Activated CD8-positive, alpha-beta T cell treated with anti-CD3 and anti-CD28 coated beads for 36 hours (primary cell): ENCODE results near the gene VTN. TPM values are rescaled to one million over a fixed set of nuclear protein-coding genes. Genes with fewer than 3 reads are reported as not detected.

Experiments
- ATAC-seq: fragments of 200-7000 bp; cut with Tn5 transposase; one replicate; pipeline ENCODE4 v1.10.0; 2021; ENCODE audit warnings: mild to moderate bottlenecking, moderate library complexity
- CTCF ChIA-PET: fragments of 350-600 bp; sonication (Branson Sonifier 250); formaldehyde crosslinking; loops from one replicate; lab custom pipeline; 2021; ENCODE audit warnings: antibody characterized with exemption; lab: Charles Lee
- POLR2A ChIA-PET: fragments of 350-600 bp; sonication (Branson Sonifier 250); formaldehyde crosslinking; loops from one replicate; lab custom pipeline; 2021; ENCODE audit warnings: antibody characterized with exemption; lab: Charles Lee
- DNase-seq: peaks from one replicate; pipeline ENCODE4 v3.0.0-alpha.2; 2020
- H3K27ac Mint-ChIP-seq: one replicate; pipeline ENCODE4 v1.8.0; 2021; ENCODE audit warnings: mild to moderate bottlenecking, mixed read lengths
- H3K27me3 Mint-ChIP-seq: one replicate; pipeline ENCODE4 v1.8.0; 2021; ENCODE audit warnings: mixed read lengths
- H3K36me3 Mint-ChIP-seq: one replicate; pipeline ENCODE4 v1.8.0; 2021; ENCODE audit warnings: low read depth, mixed read lengths
- H3K4me1 Mint-ChIP-seq: one replicate; pipeline ENCODE4 v1.8.0; 2021; ENCODE audit warnings: low read depth, mixed read lengths
- H3K4me3 Mint-ChIP-seq: one replicate; pipeline ENCODE4 v1.8.0; 2021; ENCODE audit warnings: mild to moderate bottlenecking, moderate library complexity, mixed read lengths
- H3K9me3 Mint-ChIP-seq: one replicate; pipeline ENCODE4 v1.8.0; 2021; ENCODE audit warnings: mixed read lengths
- CTCF ChIP-seq: fragments of 200-600 bp; IDR thresholded peaks from one replicate; pipeline ENCODE4 v1.8.0; 2022; ENCODE audit warnings: antibody characterized with exemption, mild to moderate bottlenecking
- intact Hi-C: fragments of 100-400 bp; cut with micrococcal nuclease; formaldehyde crosslinking; loops from one replicate; pipeline ENCODE4 v1.10.0; 2022
- total RNA-seq, 2 experiments: library from RNA; stranded (reverse); gene quantifications; one replicate each; pipeline ENCODE4 v1.2.3, GENCODE V29; 2021

VTN gene
- total RNA-seq, 2 experiments from 2014 or later: 0.11 TPM; not detected in 1

DNA sequence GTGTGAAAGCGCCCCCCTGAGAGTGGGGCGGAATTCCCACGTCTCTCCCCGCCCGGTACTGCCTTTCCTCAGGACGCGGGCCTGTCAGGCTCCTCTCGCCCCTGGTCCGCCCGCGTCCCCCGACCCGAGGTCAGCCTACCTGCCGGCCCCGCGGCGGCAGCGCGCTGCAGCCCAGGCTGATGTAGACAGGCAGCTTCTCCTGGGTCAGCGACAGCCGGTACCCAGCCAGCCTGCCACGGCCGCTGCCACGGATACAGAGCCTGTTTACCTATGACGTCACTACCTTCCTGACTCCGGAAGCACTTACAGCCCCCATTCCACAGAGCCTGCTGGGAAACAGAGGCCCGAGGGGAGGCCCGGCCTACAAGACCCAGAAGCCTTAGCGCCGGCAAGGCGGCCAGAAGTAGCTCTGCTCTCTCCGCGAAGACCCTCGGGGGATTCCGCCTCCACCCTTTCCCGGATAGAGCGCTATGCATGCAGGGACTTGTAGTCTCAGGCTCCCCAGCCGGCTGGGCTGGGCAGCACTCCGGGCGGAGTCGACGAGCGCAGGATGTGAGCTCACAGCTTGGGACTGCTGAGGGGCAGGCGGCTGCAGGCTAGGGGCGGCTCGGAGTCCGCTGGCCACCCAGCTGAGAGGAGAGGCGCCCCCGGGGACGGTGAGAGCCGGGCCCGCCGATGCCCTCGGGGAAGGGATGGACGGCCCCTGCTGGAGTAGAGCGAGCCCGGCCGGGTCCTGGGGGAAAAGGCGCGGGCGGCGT lies 34.7 kb downstream of the VTN start, which contains the start of the genes IFT20 and TNFAIP1:
Gene IFT20, minus strand, starts transcription at position 272 of the 758 bp plus-strand sequence. CDS start 3,487 bp downstream, outside the sequence.
Gene TNFAIP1, plus strand, starts transcription at position 561 of the 758 bp plus-strand sequence. CDS start 3,761 bp downstream, outside the sequence.
- TF ChIP-seq CTCF: no peak
- H3K27ac Mint-ChIP-seq: peak within 1 kb of the TSS; percentile 80
- DNase-seq: peak; percentile 99
- peak within 1 kb of the TSS; percentile 84 for H3K4me3 Mint-ChIP-seq
- ChIA-PET POLR2A (interaction anchor here (0.8 to 3.6 kb wide), 10 partner anchors 10 to 218 kb away, joined by 3 to 29 read pairs (median 4); partner anchors contain the start of genes POLDIP2, SEBOX and TMEM97), CTCF (interaction anchor here (0.8 to 2.7 kb wide), 9 partner anchors 10 to 530 kb away, joined by 3 to 19 read pairs (median 7); partner anchors contain the start of genes POLDIP2 and TMEM97)
- intact Hi-C loops: no loop called here
- peaks cover 31% of the 10 kb centered on the region for H3K4me1 Mint-ChIP-seq
- peak; percentile 98 for ATAC-seq
- no peaks in the 10 kb centered on the region for H3K27me3 Mint-ChIP-seq
- no peaks in the 10 kb centered on the region for H3K9me3 Mint-ChIP-seq
- no peaks in the 10 kb centered on the region for H3K36me3 Mint-ChIP-seq

DNA sequence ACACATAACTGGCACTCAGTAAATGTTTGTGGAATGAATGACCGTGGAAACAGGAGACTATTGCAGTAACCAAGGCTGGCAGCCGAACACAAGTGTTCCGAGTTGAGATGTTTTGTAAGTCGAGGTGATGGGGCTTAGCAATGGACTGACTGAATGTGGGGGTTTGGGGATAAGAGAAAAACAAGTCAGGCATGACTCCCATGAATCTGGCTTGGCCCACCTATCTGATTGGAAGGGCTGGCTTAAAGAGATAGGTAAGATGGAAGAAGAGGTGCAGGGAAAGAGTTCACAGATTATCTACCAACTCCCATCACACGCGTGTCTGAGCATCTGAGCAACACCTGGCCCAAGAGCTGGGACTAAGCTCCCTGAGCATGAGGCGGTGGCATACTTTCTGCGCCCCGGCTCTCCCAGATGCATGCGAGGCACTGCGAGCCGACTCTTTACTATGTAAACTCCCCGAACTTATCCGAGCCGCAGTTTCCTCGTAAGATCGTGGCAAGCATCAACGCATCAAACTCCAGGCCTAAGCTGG lies 35.4 kb downstream of the VTN start:
- no peak for TF ChIP-seq CTCF
- CTCF ChIA-PET: interaction anchor here (1.1 to 2.7 kb wide), 7 partner anchors 9 to 83 kb away, joined by 3 to 19 read pairs (median 8); partner anchors contain the start of genes POLDIP2 and TMEM97

DNA sequence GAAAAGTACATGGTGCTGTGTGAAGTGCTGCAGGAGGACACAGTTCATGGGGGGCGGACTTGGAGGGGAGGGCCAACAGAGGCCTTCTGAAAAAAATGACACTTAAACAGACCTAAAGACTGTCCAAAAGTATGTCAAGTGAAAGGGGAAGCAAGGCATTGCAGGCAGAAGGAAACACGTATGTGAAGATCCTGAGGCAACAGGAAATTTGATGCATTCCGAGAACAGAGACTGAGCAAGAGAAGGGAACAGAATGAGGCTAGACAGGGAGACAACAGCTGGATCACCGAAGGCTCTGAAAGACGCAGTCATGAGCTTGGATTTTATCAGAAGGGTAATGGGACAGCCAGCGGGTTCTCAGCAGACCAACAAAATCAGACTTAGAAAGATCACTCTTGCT lies 35.9 kb downstream of the VTN start:
- H3K4me3 Mint-ChIP-seq: peak overlapping the region; percentile 84
- no peak for ATAC-seq
- DNase-seq: no peak
- intact Hi-C loops: no loop called here
- H3K27me3 Mint-ChIP-seq: no peaks in the 10 kb centered on the region
- ChIA-PET CTCF (interaction anchor here (2.7 kb wide), 1 partner anchor 14 kb away, joined by 12 read pairs; the partner anchor contains the start of gene TMEM97), POLR2A (interaction anchor here (1.9 to 3.6 kb wide), 3 partner anchors 8 to 23 kb away, joined by 11 to 29 read pairs (median 22); partner anchors contain the start of genes POLDIP2 and TMEM97)
- no peaks in the 10 kb centered on the region for H3K9me3 Mint-ChIP-seq
- TF ChIP-seq CTCF: no peak
- H3K4me1 Mint-ChIP-seq: peaks cover 29% of the 10 kb centered on the region
- H3K27ac Mint-ChIP-seq: peak overlapping the region; percentile 73
- peaks cover under 1% of the 10 kb centered on the region for H3K36me3 Mint-ChIP-seq

More for the DNA sequence above, 35.4 kb downstream of the VTN start:
- ATAC-seq (no peak), DNase-seq (peak; percentile 28)
- peaks cover 29% of the 10 kb centered on the region for H3K4me1 Mint-ChIP-seq
- intact Hi-C loops: no loop called here
- no peaks in the 10 kb centered on the region for H3K27me3 Mint-ChIP-seq
- peak overlapping the region; percentile 73 for H3K27ac Mint-ChIP-seq
- POLR2A ChIA-PET: interaction anchor here (0.8 to 3.6 kb wide), 6 partner anchors 9 to 30 kb away, joined by 3 to 29 read pairs (median 8); partner anchors contain the start of genes POLDIP2, SEBOX and TMEM97
- H3K9me3 Mint-ChIP-seq: no peaks in the 10 kb centered on the region
- H3K36me3 Mint-ChIP-seq: no peaks in the 10 kb centered on the region
- peak overlapping the region; percentile 84 for H3K4me3 Mint-ChIP-seq

- Mint-ChIP-seq H3K4me3 (peak overlapping the region; percentile 84), H3K4me1 (peaks cover 24% of the 10 kb centered on the region), H3K36me3 (peaks cover 8% of the 10 kb centered on the region), H3K9me3 (no peaks in the 10 kb centered on the region), H3K27me3 (no peaks in the 10 kb centered on the region), H3K27ac (no peak overlapping the region)
- ATAC-seq (no peak), DNase-seq (no peak)
- CTCF ChIA-PET: interaction anchor here (1.4 to 2.7 kb wide), 2 partner anchors 13 to 439 kb away, joined by 4 to 12 read pairs; partner anchors contain the start of gene TMEM97
- TF ChIP-seq CTCF: no peak
- POLR2A ChIA-PET: interaction anchor here (3.6 to 5.8 kb wide), 2 partner anchors 14 kb away, joined by 29 to 51 read pairs; partner anchors contain the start of gene TMEM97
- intact Hi-C loops: no loop called here
These were observed 36.9 kb downstream of the VTN start for GRCh38 chr17:28333083-28333746.
